HG02623 (cell line): ENCODE measurements around the gene AMOTL2.

ENCODE experiments used
- ATAC-seq: cut with Tn5 transposase; IDR thresholded peaks from one replicate; pipeline ENCODE4 v1.9.1; 2021; ENCODE audit warnings: moderate library complexity; ENCODE audit not compliant: unreplicated experiment

The AMOTL2 gene

GRCh38 chr3:134366928-134367811 is 7.1 kb downstream of the AMOTL2 start:
- no peak for ATAC-seq

- no peak for ATAC-seq
Measured at GRCh38 chr3:134366221-134366927, 7.9 kb downstream of the AMOTL2 start.

- ATAC-seq = no peak
Measured at GRCh38 chr3:134365766-134366065, 8.5 kb downstream of the AMOTL2 start.

- no peak for ATAC-seq
Measured at GRCh38 chr3:134364936-134365765, 9.1 kb downstream of the AMOTL2 start.

- ATAC-seq = no peak
Measured at GRCh38 chr3:134364061-134364935, 9.9 kb downstream of the AMOTL2 start.

- no peak for ATAC-seq
Measured at GRCh38 chr3:134363381-134363755, 10.9 kb downstream of the AMOTL2 start.

GRCh38 chr3:134362670-134363380 is 11.4 kb downstream of the AMOTL2 start:
- no peak for ATAC-seq

GRCh38 chr3:134362221-134362620 is 12.0 kb downstream of the AMOTL2 start:
- no peak for ATAC-seq

- ATAC-seq = no peak
Measured at GRCh38 chr3:134361162-134361835, 12.9 kb downstream of the AMOTL2 start.

- no peak for ATAC-seq
Measured at GRCh38 chr3:134360046-134360445, 14.2 kb downstream of the AMOTL2 start.

- no peak for ATAC-seq
Measured at GRCh38 chr3:134359121-134360010, 14.9 kb downstream of the AMOTL2 start.

GRCh38 chr3:134357914-134358811 is 16.1 kb downstream of the AMOTL2 start:
- ATAC-seq = no peak

- no peak for ATAC-seq
Measured at GRCh38 chr3:134357261-134357913, 16.9 kb downstream of the AMOTL2 start.

GRCh38 chr3:134356411-134357040 is 17.7 kb downstream of the AMOTL2 start:
- ATAC-seq = no peak

GRCh38 chr3:134355416-134355815 is 18.8 kb downstream of the AMOTL2 start:
- ATAC-seq = no peak

GRCh38 chr3:134354612-134355251 is 19.5 kb downstream of the AMOTL2 start:
- no peak for ATAC-seq
